GM12801 (cell line): ENCODE data around the gene SYT1.

Experiments used
- CTCF ChIP-seq: IDR thresholded peaks from one replicate; pipeline ENCODE4 v1.5.1; 2011; ENCODE audit warnings: control low read depth; ENCODE audit not compliant: insufficient read length; ENCODE audit errors: extremely low read depth

The SYT1 gene

GRCh38 chr12:79367032-79367589, 502.5 kb downstream of the SYT1 start:
- TF ChIP-seq CTCF = no peak

- TF ChIP-seq CTCF = no peak
Measured at GRCh38 chr12:79370021-79370420, 505.4 kb downstream of the SYT1 start.

- TF ChIP-seq CTCF = no peak
Measured at GRCh38 chr12:79371226-79371625, 506.7 kb downstream of the SYT1 start.

GRCh38 chr12:79373896-79374499, 509.4 kb downstream of the SYT1 start:
- no peak for TF ChIP-seq CTCF

GRCh38 chr12:79374545-79374944, 510.0 kb downstream of the SYT1 start:
- TF ChIP-seq CTCF = no peak

- TF ChIP-seq CTCF = no peak
Measured at GRCh38 chr12:79375050-79375449, 510.5 kb downstream of the SYT1 start.

- no peak for TF ChIP-seq CTCF
Measured at GRCh38 chr12:79378496-79378895, 513.9 kb downstream of the SYT1 start.
